ENCODE data around the gene EXOC2.

Gene EXOC2

GRCh38 chr6:489762-490161, 203.2 kb downstream of the EXOC2 start:
- no peak for TF ChIP-seq TAF1 (IDR thresholded peaks at IDR 0.05; ENCODE audit: low read depth)
- TF ChIP-seq USF1 (IDR thresholded peaks at IDR 0.05), result no peak
- TF ChIP-seq NFIC (IDR thresholded peaks at IDR 0.05), result no peak
- no peak for TF ChIP-seq TEAD4 (IDR thresholded peaks at IDR 0.05)
- TF ChIP-seq REST (IDR thresholded peaks at IDR 0.05; ENCODE audit: low read depth), result no peak
- no peak for TF ChIP-seq RAD21 (IDR thresholded peaks at IDR 0.05; ENCODE audit: low read depth)
- no peak for TF ChIP-seq FOXM1 (IDR thresholded peaks at IDR 0.05; ENCODE audit: borderline replicate concordance, low read depth)
- no peak for TF ChIP-seq ZBTB7A (IDR thresholded peaks at IDR 0.05; ENCODE audit: low read depth)
- no peak for TF ChIP-seq EGR1 (IDR thresholded peaks at IDR 0.05)
- TF ChIP-seq CEBPB (IDR thresholded peaks at IDR 0.05), result no peak
- TF ChIP-seq EP300 (IDR thresholded peaks at IDR 0.05; ENCODE audit: borderline replicate concordance), result no peak

- TF ChIP-seq ZBTB7A (IDR thresholded peaks at IDR 0.05; ENCODE audit: low read depth) (no peak), TEAD4 (IDR thresholded peaks at IDR 0.05) (no peak), TCF12 (IDR thresholded peaks at IDR 0.05; ENCODE audit: low read depth) (no peak), EP300 (IDR thresholded peaks at IDR 0.05; ENCODE audit: borderline replicate concordance) (no peak), FOXM1 (IDR thresholded peaks at IDR 0.05; ENCODE audit: borderline replicate concordance, low read depth) (no peak), TAF1 (IDR thresholded peaks at IDR 0.05; ENCODE audit: low read depth) (no peak), MAX (IDR thresholded peaks at IDR 0.05) (no peak), REST (IDR thresholded peaks at IDR 0.05; ENCODE audit: low read depth) (no peak)
These were observed 203.9 kb downstream of the EXOC2 start for GRCh38 chr6:489001-489400.

GRCh38 chr6:487956-488355, 205.0 kb downstream of the EXOC2 start:
- no peak for TF ChIP-seq EGR1 (IDR thresholded peaks at IDR 0.05)
- TF ChIP-seq CREB1 (IDR thresholded peaks at IDR 0.05; ENCODE audit: low read depth), result no peak
- TF ChIP-seq USF1 (IDR thresholded peaks at IDR 0.05), result no peak
- no peak for TF ChIP-seq YY1 (IDR thresholded peaks at IDR 0.05; ENCODE audit: low read depth)
- TF ChIP-seq MAX (IDR thresholded peaks at IDR 0.05), result no peak
- TF ChIP-seq EP300 (IDR thresholded peaks at IDR 0.05; ENCODE audit: borderline replicate concordance), result no peak
- TF ChIP-seq NFIC (IDR thresholded peaks at IDR 0.05), result no peak

- TF ChIP-seq REST (IDR thresholded peaks at IDR 0.05; ENCODE audit: low read depth) (no peak), TAF1 (IDR thresholded peaks at IDR 0.05; ENCODE audit: low read depth) (no peak), MAX (IDR thresholded peaks at IDR 0.05) (no peak), NFIC (IDR thresholded peaks at IDR 0.05) (no peak), YY1 (IDR thresholded peaks at IDR 0.05; ENCODE audit: low read depth) (no peak), CEBPB (IDR thresholded peaks at IDR 0.05) (no peak), USF1 (IDR thresholded peaks at IDR 0.05) (no peak), RAD21 (IDR thresholded peaks at IDR 0.05; ENCODE audit: low read depth) (no peak), FOXM1 (IDR thresholded peaks at IDR 0.05; ENCODE audit: borderline replicate concordance, low read depth) (no peak), ZBTB7A (IDR thresholded peaks at IDR 0.05; ENCODE audit: low read depth) (no peak), EGR1 (IDR thresholded peaks at IDR 0.05) (no peak), EP300 (IDR thresholded peaks at IDR 0.05; ENCODE audit: borderline replicate concordance) (no peak), TEAD4 (IDR thresholded peaks at IDR 0.05) (no peak), CREB1 (IDR thresholded peaks at IDR 0.05; ENCODE audit: low read depth) (no peak), TCF12 (IDR thresholded peaks at IDR 0.05; ENCODE audit: low read depth) (no peak)
These were observed 207.2 kb downstream of the EXOC2 start for GRCh38 chr6:485655-486170.
